ENCODE measurements around the gene GLIPR2.

DNA sequence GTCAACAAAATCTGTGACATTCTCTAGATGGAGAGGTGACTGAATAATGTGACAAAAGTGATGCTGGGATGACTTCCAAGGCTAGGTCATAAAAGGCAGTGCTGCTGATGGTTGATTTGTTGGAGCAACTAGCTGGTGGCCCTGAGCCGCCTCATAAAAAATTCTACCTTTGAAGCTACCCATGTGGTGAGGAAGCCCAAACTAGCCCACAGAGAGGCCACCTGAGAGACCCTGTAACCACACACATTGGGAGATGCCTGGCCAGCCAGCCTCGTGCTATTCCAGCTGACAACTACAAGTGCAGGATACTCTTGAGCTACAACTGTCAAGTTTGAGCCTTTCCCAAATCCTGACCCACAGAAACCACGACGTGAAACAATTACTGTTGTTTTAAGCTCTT lies 76.9 kb downstream of the GLIPR2 start:
- TF ChIP-seq POLR2AphosphoS5 (IDR thresholded peaks at IDR 0.05) (no peak), TAF1 (IDR thresholded peaks at IDR 0.05; ENCODE audit: low read depth) (no peak)

Data from neural cell (in vitro differentiated cells).